ENCODE data around the gene COL20A1.
"Not testable (repeated sequence)": the region's sequence is repeated elsewhere in the genome, so short reads cannot be mapped to it uniquely, and the experiment has no call there.

The COL20A1 gene

DNA sequence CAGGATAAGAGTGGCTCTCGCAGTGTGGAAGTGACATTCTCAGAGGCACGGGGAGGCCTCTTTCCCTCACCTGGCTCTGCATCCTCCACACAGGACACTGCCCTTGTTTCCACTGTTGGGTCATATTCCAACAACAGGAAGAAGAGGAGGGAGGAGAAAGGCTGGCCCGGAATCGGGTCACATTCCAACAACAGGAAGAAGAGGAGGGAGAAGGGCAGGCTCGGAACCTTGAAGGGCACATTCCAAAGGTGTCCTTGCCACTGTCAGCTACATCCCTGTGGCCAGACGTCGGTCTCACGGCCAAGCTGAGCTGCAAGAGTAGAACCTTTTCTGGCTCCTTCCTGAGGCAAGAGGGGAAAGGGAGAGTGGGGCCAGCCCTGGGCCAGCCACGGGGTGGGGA lies 42.7 kb downstream of the COL20A1 start:
- no peak for DNase-seq

DNA sequence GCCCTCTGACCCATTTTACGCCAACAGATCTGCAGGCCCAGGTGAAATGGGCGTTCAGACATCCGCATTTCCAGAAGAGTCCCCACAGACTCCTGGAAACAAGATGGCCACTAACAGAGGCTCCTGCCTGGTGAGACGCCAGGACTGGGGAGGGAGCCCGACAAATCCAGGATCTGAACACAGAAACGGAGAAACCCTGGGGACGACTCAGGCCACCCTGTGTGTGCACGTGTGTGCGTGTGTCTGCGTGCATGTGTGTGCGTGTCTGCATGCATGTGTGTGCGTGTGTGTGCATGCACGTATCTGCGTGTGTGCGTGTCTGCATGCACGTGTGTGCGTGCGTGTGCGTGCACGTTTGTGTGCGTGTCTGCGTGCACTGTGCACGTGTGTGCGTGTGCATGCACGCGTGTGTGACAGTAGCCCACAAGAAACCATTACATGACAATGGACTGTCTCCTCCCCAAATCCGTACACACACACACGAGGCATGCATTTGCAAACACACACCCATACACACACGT lies 43.3 kb downstream of the COL20A1 start:
- no peak for DNase-seq

DNA sequence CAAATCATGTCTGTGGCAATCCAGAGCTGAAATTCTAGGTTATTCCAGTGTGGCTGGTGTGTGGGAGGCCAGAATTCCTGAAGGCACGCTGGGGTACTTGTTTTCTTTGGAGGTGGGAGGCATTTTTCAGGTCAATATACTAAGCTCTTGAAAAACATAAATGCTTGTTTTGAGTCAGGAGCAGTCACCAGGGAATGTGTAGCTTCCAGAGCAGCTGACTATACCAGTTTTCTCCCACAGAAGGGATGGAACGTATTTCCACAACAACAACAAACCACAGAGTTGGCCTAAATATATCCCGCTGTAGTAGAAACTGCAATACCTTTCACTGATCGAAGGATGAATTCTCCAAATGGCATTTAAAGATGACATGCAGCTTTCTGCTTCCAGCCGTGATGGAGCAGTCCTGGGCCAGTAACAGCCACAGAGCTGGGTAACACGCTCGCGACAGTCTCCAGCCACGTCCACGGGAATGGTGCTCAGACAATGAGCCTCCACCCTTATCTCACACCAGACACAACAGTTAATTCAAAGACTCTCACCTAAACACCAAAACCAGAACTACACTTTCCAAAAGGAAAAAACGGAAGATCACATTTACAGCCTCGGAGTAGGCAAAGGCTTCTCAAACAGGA lies 44.9 kb downstream of the COL20A1 start:
- DNase-seq, result no peak

DNA sequence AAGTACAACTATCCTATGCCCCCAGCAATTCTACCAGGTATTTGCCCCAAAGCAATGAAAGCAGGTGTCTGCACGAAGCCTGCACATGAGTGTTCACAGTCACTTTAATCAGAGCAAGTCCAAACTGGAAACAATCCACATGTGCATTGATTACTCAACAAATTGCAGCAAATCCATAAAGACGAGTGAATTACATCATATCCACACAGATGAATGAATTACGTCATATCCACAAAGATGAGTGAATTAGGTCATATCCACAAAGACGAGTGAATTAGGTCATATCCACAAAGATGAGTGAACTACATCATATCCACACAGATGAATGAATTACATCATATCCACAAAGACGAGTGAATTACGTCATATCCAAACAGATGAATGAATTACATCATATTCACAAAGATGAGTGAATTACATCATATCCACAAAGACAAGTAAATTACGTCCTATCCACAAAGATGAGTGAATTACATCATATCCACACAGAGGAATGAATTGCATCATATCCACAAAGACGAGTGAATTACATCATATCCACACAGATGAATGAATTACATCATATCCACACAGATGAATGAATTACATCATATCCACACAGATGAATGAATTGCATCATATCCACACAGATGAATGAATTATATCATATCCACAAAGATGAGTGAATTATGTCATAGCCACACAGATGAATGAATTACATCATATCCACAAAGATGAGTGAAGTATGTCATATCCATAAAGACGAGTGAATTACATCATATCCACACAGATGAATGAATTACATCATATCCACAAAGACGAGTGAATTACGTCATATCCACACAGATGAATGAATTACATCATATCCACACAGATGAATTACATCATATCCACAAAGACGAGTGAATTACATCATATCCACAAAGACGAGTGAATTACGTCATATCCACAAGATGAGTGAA lies 46.4 kb downstream of the COL20A1 start:
- not testable (repeated sequence) for DNase-seq

DNA sequence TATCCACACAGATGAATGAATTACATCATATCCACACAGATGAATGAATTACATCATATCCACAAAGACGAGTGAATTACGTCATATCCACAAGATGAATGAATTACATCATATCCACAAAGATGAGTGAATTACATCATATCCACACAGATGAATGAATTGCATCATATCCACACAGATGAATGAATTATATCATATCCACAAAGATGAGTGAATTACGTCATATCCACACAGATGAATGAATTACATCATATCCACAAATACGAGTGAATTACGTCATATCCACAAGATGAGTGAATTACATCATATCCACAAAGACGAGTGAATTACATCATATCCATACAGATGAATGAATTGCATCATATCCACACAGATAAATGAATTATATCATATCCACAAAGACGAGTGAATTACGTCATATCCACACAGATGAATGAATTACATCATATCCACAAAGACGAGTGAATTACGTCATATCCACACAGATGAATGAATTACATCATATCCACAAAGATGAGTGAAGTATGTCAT lies 47.2 kb downstream of the COL20A1 start:
- not testable (repeated sequence) for DNase-seq

DNA sequence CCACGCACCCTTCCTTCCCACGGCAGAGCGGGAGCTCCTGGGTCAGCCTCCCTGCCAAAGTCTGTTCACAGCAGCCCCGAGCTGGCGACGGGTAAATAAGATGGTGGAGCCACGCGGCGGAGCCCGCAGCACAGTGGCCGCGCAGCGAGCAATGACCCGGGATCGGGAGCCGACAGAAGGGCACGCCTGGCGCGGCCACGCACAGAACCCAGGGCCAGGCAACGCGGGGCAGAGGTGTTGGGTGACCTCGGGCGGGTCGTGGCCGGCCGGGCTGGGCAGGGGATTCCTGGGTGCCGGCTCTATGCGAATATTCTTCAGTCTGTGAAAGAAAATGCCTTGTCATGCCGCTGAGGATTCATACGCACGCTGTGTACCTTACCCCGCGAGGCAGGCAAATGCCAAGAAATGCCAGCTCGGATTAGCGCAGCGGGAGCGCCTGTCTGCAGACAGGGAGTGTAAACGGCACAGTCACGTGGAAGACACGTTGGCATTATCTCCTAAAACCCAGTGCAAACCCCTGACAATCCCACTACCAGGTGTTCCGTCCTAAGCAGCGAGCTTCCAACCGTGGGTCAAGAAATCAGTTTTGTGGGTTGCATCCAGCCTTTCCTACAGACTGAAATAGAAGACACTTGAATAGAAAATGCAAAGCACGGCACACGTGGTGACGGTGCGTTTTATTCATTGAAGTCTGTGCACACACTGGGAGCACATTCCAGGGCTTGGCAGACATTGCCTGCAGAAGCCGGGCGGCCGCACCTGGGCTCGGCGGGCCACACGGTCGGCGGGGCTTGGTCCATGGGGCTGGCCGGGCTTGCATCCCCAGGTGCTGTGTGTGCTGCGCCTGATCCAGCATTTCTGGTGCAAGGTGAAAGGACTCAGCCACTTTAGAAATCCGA lies 49.8 kb downstream of the COL20A1 start:
- DNase-seq, result no peak

DNA sequence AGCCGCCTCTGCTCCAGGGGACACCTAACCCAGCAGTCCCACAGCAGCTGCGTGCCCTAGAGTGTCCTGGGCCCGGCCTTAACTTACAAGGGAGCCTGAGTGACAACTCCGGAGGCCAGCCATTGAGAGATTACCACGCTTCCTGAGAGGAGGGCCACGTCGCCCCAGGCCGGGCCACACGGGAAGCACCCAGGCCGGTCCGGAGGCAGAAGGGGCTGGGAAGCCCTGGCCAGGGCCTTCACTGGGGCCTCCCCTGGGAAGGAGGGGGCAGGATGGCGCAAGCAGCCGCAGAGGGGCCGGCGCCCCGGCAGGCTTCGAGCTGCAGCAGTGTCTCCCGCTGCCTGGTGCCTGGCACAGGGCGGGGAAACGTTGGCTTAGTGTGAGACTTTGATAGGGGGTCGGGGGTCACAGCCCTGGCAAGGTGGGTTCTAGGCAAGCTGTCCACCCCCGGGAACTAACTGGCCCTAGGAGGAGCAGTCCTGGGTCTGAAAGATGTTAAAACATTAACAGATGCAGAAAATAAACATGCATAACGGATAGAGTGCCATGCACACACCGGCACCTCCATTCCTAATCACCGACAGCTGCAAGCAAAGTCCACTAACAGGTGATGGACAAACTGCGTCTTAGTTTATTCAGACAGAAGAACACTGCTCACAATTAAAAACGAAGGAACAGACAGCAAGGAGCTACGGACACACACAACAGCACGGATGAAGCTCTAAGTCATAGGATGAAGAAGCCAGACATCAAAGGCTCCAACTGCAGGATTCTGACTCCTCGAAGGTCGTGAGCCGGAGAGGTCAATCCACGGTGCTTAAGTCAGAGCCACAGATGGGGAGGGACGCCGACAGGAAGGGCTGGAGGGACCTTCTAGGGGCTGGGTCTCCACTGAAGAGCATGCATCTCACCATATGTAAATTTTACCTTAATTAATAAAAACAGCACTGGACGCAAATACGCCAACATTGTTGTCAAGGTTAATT lies 50.8 kb downstream of the COL20A1 start:
- DNase-seq, result no peak

DNA sequence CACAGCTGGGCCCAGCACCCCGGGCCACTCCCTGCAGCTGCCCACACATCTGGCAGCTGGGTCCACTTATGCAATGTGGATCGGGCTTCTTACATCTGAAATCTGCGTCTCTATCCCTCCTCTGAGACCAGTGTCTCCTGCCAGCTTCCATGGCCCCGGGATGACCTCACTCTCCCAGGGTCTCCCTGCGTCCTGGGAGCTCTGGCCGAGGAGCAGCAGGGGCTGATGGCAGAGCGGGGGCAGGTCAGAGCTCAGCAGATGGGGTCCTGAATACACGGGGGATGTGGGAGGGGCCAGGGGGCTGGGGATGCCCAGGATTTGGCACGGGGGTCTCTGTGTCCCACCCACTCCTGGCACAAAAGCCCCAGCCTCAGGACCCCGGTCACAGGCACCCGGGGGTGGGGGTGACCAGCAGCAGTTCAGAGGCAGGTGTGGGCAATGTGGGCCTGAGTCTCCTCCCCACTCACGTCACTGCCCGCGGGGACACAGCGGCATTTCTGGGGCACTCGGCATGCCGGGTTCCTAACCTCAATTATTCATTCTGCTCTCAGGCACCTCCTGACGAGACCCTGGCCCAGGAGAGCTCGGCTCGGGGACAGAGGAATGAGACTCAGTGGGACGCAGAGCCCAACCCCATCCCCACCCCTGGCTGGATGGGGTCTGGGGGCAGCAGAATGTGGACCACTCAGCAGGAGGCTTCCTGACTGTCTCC lies 51.8 kb downstream of the COL20A1 start:
- no peak for DNase-seq

DNA sequence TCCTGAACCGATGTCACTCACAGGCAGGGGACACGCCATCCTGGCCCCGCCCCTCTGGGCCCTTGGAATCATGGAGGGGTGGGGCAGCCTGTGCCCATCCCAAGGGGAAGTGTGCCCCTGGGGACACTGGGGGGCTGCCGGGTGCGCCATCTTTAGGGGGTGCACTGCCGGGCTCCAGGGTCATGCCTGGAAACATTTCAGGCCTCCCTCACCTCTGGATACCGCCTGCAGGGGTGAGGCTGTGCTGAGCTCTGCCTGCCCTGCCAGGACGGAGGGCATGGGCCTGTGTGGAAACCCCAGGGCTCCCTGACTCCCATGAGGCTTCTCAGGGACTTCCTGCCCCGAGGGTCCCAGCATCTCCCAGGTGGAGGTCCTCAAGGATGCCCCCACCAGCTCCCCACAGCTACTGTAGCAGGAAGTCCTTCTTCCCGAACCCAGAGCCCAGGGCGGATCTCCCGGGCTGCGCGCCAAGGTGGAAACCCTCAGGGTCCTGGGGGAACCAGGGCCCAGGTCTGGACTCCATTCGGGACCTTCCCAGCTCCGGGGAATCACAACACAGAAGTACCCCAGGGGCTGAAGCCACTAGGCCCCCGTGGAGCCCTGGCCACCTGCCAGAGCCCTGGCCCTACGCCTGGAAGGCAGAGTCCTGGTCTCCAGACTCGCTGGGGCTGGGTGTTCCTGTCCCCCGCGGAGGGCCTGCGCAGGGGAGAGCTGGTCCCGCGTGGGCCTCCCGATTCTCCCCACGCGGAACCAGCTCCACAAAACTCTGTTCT lies 52.5 kb downstream of the COL20A1 start:
- no peak for DNase-seq

DNA sequence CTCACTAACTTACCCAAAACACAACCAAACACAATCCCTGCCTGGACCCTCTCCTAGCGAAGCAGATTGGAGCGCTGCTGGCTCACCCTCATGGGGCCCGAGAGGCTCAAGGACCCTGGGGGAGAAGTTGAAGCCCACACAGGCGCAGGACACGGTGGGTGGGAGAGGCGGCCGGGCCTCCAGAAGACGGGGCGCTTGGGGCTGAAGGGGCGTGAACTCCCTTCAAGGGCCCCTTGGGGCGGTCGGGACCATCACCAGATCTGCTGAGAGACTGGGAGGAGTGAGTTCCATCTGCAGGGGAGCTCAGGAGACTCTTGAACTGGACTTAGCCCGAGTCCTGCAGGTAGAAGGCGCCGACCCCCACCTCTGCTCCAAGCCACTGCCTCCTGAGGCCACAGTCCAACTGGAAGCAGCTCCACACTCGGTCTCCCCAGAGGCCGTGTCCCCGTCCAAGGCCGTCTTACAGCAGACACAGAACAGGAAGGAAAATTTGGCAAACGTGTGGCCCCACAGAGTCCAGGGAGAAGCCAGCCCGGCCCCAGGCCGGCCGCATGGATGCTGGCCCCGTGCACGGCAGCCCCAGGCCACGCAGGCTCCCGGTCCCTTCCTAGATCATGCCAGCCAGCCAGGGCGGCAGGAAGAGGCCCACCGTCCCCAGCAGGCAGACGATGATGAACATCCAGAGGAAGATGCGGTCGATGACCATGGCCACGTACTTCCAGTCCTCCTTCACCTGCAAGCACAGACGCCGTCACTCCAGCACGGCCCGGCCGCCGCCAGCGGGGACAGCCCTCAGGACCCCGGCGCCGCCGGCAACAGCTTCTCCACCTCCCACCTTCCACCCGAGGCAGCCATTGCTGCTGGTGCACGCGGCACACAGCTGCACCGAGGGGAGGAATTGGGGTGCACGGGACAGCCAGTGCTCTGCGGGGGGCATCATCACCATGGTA lies 53.4 kb downstream of the COL20A1 start:
- DNase-seq, result no peak

DNA sequence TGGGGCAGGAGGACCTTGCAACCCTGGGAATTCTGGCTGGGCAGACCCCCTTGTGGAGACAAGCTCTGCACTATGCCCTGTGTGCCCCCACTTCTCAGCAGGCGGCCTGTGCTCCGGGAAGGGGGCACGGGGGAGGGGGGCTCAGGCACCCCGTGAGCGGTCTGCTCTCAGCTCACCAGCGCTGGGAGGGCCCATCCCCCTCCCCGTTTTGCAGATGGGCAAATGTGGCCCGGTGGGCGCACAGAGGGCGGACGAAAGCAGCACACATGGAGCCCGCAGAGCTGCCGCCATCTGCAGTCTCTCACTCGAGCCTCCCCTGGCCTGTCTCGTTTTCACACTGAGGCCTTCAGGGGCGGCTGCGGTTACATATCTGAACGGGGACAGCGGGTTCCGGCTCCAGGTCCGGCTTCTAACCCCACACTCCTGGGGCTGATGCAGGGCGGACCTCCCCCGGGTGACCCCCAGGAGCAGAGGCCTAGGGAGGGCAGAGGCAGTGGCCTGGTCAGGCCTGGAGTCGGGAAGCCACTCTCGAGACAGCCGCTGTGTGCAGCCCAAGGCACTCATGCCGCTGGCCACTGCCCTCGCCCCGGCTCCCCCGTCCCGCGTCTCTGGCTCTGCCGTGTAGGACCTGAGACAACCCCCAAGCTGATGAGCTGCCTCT lies 54.2 kb downstream of the COL20A1 start:
- DNase-seq, result no peak

DNA sequence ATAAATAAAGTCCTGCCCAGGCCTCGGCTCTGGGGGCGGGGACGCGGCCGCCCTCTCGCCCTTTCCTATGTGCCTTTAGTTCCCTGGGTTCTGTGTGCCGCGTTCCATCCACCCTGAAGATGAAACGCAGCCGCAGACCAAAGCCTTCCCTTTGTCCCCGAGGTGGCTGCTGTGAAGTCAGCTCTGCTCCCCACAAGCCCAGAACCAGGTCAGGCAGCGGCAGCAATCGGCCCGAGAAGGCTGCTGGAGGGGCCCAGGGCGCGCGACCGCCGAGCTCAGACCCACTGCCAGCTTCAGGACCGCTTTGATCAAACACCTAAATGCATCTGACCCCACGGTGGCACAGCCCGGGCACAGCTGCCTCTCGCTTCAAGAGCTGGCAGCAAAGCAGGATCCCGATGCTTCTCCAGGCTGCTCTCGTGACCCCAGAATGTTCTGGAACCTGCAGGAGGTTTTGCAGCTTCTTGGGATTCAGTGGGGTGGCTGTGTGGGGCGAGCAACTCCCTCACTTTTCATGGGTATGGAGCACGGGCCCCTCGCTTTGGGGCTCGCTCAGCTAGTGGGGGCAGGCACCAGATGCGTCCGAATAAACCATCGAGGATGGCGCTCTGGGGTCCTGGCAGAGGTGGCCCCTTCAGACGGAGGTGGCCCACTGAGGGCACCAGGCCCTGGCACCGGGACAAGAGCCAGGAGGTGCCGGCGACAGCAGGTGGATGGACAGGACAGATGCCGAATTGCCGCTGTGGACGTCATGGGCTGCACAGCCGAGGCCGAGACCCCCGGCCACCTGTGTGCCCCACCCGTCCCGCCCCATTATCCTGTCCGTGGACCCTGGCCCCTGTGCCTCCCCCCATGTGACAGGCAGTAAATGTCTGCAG lies 55.2 kb downstream of the COL20A1 start:
- no peak for DNase-seq

DNA sequence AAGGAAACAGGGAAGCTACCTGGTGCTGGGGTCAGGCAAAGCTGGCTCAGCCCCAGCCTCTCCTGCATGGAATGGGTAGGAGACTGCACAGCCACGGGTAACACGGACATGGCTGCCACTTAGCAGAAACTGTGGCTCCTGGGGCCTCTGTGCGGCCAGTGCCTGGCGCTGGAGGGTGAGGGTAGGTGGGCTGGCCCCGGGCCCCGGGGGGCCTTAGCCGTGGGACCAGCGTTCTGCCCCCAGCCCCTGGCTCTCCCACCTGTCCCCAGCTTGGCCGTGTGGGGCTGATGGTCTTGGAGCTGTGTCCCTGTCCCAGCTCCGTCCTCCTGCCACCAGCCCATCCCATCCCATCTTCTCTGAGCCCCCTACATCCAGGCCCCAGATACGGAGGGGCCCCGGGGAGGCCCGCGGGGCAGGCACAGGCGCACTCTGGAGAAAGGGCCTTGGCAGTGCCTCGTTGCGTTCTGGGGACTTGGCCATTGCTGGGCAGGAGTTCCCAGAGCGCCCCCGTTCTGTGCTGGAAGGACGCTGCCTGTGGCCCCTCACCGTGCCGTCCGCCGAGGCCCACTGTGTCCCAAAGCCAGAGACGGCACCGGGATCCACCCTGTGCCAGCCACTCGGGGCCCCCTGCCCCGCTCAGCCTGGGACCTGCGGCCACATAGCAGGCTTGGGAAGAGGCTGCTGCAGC lies 56.0 kb downstream of the COL20A1 start:
- DNase-seq, result no peak

DNA sequence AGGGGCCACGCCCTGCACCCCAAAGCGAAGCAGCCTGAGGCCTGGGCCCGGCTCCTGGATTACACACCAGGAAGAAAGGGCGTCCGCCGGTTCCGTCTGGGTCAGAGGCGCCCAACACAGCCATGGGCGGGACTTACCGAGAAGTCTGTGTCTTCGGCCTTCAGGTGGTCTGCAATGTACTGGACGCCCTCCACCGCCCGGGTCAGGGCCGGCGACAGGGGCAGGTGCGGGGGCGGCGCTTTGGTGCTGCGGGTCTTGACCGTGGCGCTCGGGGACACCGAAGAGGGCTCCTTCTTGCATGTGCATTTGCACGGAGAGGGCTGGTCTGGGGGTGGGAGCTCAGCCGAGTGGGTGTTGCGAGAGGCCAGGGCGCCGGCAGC lies 56.5 kb downstream of the COL20A1 start:
- DNase-seq, result no peak

DNA sequence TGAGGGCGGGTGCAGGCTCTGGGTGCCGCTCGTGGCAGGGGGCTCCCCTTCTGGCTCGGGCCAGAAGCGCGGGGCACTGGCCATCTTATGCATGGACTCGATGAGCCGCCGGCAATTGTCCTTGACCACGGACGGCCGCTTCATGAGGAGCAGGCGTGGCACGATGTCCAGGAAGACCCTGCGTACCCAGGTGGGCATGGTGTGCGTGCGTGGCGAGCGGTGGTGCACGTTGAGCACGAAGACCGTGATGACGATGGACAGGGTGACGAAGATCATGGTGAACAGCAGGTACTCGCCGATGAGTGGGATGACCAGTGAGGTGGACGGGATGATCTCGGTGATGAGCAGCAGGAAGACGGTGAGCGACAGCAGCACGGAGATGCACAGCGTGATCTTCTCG lies 57.2 kb downstream of the COL20A1 start:
- no peak for DNase-seq

DNA sequence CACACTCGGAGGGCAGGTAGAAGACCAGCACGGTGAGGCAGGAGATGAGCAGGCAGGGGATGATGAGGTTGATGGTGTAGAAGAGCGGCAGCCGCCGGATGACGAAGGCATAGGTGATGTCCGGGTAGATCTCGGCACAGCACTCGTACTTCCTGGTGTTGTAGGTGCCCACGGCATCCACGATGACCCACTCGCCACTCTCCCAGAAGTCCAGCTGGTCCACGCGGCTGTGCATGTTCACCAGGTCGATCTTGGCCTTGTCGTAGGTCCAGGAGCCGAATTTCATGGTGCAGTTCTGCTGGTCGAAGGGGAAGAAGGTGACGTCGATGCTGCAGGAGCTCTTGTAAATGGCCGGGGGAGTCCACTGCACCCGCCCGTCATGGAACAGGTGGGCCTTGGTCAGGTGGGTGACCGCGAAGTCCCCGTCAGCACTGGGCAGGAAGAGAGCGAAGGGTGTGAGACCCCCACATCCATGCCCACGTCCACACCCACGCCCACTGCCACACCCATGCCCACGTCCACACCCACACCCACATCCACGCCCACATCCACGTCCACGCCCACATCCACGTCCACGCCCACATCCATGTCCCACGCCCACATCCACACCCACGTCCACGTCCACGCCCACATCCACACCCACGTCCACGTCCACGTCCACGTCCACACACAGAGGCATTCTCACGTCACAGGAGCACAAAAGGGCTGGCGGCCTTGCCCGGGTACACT lies 57.8 kb downstream of the COL20A1 start:
- no peak for DNase-seq
